SK-N-SH treated with all-trans-retinoic acid at 6 μM for 48 hours (cell line): ENCODE measurements around the gene OSMR.

ENCODE experiments used
- CSDC2 ChIP-seq: fragments of 250-450 bp; sonication (Bioruptor Pico); IDR thresholded peaks from 2 replicates; pipeline ENCODE4 v1.5.0; 2020; ENCODE audit warnings: mild to moderate bottlenecking, moderate library complexity
- CSRNP3 ChIP-seq: fragments of 250-450 bp; sonication (Bioruptor Pico); IDR thresholded peaks from 2 replicates; pipeline ENCODE4 v1.5.1; 2021; ENCODE audit warnings: mild to moderate bottlenecking, moderate library complexity
- ZFP30 ChIP-seq: fragments of 450-650 bp; formaldehyde crosslinking; IDR thresholded peaks from 2 replicates; pipeline ENCODE4 v1.5.0; 2022; ENCODE audit warnings: mild to moderate bottlenecking, moderate library complexity

- TF ChIP-seq CSDC2 (CRISPR knock-in tag): no peak
- TF ChIP-seq CSRNP3: no peak
- TF ChIP-seq ZFP30: no peak
These were observed 21.2 kb downstream of the OSMR start for GRCh38 chr5:38867032-38867398.
